DMS79 (cell line): ENCODE measurements around the gene TRAFD1.

Experiments
- DNase-seq: peaks from one replicate; lab custom pipeline; 2025; lab: John Stamatoyannopoulos, UW

TRAFD1 gene

GRCh38 chr12:112199136-112199535 is 73.8 kb downstream of the TRAFD1 start:
- DNase-seq = no peak
